Osteoblast (primary cell): ENCODE data around the gene C7orf25. TPM values are rescaled to one million over a fixed set of nuclear protein-coding genes. Genes with fewer than 3 reads are reported as not detected.

ENCODE experiments used
- DNase-seq: peaks from one replicate; pipeline ENCODE4 v3.0.0; 2011; ENCODE audit warnings: low spot score, mixed read lengths; ENCODE audit not compliant: insufficient read length; ENCODE audit errors: missing footprints
- H2AFZ ChIP-seq: 2 replicates; pipeline ENCODE4 v1.6.0; 2011; ENCODE audit warnings: mild to moderate bottlenecking, low read length
- H3K27ac ChIP-seq: 2 replicates; pipeline ENCODE4 v1.5.1; 2011; ENCODE audit warnings: mild to moderate bottlenecking, low read depth, low read length, moderate library complexity
- H3K27me3 ChIP-seq: 2 replicates; pipeline ENCODE4 v1.6.0; 2012; ENCODE audit warnings: mild to moderate bottlenecking, control low read depth, inconsistent platforms, low read length, moderate library complexity; ENCODE audit not compliant: insufficient read depth
- H3K36me3 ChIP-seq: 2 replicates; pipeline ENCODE4 v1.5.1; 2011; ENCODE audit warnings: mild to moderate bottlenecking, low read length, control low read depth, moderate library complexity; ENCODE audit not compliant: insufficient read depth
- H3K4me1 ChIP-seq: 2 replicates; pipeline ENCODE4 v1.5.1; 2011; ENCODE audit warnings: mild to moderate bottlenecking, low read length, control low read depth, moderate library complexity; ENCODE audit not compliant: insufficient read depth
- H3K4me2 ChIP-seq: 2 replicates; pipeline ENCODE4 v1.6.0; 2011; ENCODE audit warnings: mild to moderate bottlenecking, low read length; ENCODE audit not compliant: insufficient read depth
- H3K4me3 ChIP-seq: fragments of 200-600 bp; sonication (generic); 3 replicates; pipeline ENCODE4 v1.5.1; 2012; ENCODE audit warnings: mild to moderate bottlenecking, low read length, inconsistent platforms; ENCODE audit not compliant: insufficient read depth
- H3K79me2 ChIP-seq: 2 replicates; pipeline ENCODE4 v1.6.0; 2012; ENCODE audit warnings: mild to moderate bottlenecking, low read length, control low read depth, inconsistent platforms; ENCODE audit not compliant: insufficient read depth
- H3K9me3 ChIP-seq: 2 replicates; pipeline ENCODE4 v1.5.1; 2011; ENCODE audit warnings: low read depth, low read length, control low read depth
- H4K20me1 ChIP-seq: 2 replicates; pipeline ENCODE4 v1.6.0; 2012; ENCODE audit warnings: mild to moderate bottlenecking, low read length, control low read depth; ENCODE audit not compliant: insufficient read depth
- total RNA-seq: library from RNA; depleted of rRNA; stranded (reverse); fragments of >200 nt; gene quantifications from 2 replicates; pipeline ENCODE4 v1.2.3, GENCODE V29; 2012
- TF ChIP-seq, protein P1 (sequence below): IDR thresholded peaks from 2 replicates; pipeline ENCODE4 v1.5.1; 2011; ENCODE audit warnings: mild to moderate bottlenecking, low read depth, low read length, moderate library complexity; ENCODE audit errors: extremely low read depth

The C7orf25 gene
- total RNA-seq, 1 donor, result 8.7 TPM

DNA sequence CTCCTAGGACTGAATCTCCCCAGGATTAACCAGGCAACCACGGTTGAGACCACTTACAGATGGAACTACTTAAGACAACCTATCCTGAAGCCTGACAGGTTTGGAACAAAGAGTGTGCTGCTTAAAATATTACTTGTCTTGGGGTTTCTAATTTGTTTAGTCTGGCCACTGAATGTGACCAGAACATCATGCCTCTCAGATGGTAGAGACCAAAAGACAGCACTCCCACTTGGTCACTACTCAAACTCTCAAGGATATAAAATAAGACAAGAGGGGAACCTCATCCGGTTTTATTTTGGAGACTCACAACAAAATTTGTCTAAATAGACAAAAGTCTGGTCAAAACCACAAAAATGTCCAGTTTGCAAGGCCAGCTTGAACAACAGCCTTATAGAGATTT lies 35.7 kb upstream of the C7orf25 start:
- H3K36me3 ChIP-seq, result no peaks in the 10 kb centered on the region
- no peaks in the 10 kb centered on the region for H3K4me1 ChIP-seq
- TF ChIP-seq, protein P1, sequence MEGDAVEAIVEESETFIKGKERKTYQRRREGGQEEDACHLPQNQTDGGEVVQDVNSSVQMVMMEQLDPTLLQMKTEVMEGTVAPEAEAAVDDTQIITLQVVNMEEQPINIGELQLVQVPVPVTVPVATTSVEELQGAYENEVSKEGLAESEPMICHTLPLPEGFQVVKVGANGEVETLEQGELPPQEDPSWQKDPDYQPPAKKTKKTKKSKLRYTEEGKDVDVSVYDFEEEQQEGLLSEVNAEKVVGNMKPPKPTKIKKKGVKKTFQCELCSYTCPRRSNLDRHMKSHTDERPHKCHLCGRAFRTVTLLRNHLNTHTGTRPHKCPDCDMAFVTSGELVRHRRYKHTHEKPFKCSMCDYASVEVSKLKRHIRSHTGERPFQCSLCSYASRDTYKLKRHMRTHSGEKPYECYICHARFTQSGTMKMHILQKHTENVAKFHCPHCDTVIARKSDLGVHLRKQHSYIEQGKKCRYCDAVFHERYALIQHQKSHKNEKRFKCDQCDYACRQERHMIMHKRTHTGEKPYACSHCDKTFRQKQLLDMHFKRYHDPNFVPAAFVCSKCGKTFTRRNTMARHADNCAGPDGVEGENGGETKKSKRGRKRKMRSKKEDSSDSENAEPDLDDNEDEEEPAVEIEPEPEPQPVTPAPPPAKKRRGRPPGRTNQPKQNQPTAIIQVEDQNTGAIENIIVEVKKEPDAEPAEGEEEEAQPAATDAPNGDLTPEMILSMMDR, result no peak
- no peak overlapping the region for H3K4me2 ChIP-seq
- no peak overlapping the region for H3K4me3 ChIP-seq
- H4K20me1 ChIP-seq, result no peaks in the 10 kb centered on the region
- no peak for DNase-seq
- no peak overlapping the region for H3K27ac ChIP-seq
- no peaks in the 10 kb centered on the region for H3K79me2 ChIP-seq
- H3K9me3 ChIP-seq, result no peaks in the 10 kb centered on the region
- no peak overlapping the region for H2AFZ ChIP-seq
- H3K27me3 ChIP-seq, result peaks cover 2% of the 10 kb centered on the region

DNA sequence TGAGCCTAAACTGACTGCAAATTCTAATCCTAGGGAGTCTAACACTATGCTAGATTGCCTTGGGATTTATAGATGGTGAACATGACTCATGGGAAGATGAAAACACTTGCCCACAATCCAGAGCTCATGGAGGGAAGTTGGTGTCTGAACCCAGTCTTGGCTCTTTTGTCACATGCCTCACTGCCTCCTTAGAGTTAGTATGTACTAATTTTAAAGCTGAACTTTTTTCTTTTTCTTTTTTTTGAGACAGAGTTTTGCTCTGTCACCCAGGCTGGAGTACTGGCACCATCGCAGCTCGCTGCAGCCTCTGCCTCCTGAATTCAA lies 34.7 kb upstream of the C7orf25 start:
- H3K36me3 ChIP-seq, result no peaks in the 10 kb centered on the region
- no peak overlapping the region for H3K4me2 ChIP-seq
- no peaks in the 10 kb centered on the region for H3K9me3 ChIP-seq
- no peak overlapping the region for H3K27ac ChIP-seq
- TF ChIP-seq, protein P1, result no peak
- DNase-seq, result peak; percentile 73
- H4K20me1 ChIP-seq, result no peaks in the 10 kb centered on the region
- no peak overlapping the region for H3K4me3 ChIP-seq
- no peaks in the 10 kb centered on the region for H3K4me1 ChIP-seq
- no peaks in the 10 kb centered on the region for H3K79me2 ChIP-seq
- H2AFZ ChIP-seq, result no peak overlapping the region
- peaks cover 2% of the 10 kb centered on the region for H3K27me3 ChIP-seq

DNA sequence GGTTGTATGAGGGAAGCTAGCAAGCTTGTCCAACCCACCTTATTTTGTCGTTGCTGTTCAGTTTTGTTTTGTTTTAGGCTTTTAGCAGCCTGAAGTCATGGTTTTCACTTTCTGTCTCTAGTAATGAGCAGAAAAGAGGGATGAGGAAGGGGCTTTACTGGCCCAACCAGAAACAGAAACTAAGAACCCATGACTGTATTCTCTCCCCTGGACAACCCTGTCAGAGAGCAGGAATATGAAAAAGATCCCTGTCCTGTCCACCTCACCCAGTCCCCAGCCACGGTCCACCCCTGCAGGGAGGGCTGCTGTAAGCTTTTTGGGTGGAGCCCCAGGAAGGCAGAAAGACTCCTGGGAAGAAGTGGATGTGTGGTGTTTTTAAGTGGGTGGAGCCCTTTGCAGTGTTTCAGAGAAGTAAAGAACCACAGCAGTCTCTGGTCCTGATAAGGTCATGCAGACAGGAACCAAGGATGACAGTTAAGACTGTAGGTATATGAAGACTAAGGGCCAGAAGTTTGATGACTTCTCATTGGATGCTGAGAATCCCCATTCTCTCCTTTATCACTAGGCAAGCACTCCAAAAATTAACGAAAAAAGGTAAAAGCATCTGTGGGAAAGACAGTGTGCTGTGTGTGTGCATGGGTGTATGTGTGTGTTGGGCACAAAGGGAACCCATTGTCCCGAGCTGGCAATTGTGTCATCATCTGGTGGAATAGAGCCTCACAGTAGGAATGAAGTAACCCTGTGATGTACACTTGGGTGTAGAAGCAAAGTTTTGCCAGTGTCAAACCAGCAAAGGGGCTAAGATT lies 34.2 kb upstream of the C7orf25 start:
- peak overlapping the region; percentile 33 for H3K4me2 ChIP-seq
- H3K79me2 ChIP-seq, result no peaks in the 10 kb centered on the region
- H3K9me3 ChIP-seq, result no peaks in the 10 kb centered on the region
- H3K4me1 ChIP-seq, result no peaks in the 10 kb centered on the region
- no peak for DNase-seq
- no peak overlapping the region for H3K27ac ChIP-seq
- no peaks in the 10 kb centered on the region for H4K20me1 ChIP-seq
- peaks cover 2% of the 10 kb centered on the region for H3K27me3 ChIP-seq
- no peak overlapping the region for H3K4me3 ChIP-seq
- no peaks in the 10 kb centered on the region for H3K36me3 ChIP-seq
- peak overlapping the region; percentile 3 for H2AFZ ChIP-seq
- TF ChIP-seq, protein P1, result no peak

DNA sequence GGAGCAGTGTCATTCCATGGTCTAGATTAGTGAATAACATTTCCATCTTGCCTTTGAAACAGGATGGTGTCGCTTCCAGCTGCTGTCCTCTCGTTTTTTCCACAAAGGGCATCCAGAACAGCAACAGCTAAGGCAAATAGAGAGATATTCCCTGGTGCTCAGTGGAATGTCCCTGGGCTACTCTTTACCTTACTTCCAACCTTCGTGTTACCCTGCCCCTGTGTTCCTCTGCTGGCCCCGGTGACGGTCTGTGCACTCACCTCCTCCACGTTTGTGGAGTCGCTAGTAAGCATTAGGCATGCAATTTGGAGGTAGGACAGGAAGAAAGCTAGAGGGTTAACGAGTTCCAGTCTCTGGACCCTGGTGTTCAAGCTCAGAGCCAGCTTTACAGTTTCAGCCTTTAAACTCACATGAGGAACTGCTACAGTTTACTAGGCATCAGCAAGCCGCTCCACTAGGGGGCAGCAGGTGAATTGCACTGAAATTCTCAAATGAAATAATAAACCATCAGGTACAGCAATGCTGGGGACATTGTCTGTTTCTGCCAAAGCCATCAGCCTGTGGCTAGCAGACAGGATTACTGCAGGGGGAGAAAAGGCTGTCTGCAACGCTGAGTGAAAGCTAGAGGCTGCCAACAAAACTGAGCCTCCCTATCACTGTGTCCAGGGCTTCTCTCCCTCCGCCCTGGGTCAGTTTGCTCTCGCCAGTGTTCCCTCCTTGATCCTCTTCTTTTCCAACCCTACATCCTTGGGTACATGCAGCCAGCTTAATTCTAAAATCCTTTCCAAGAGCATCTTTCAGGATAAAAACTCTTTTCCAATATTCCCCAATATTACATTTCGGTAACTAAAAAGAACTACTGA lies 29.3 kb upstream of the C7orf25 start:
- no peak overlapping the region for H3K27ac ChIP-seq
- no peaks in the 10 kb centered on the region for H4K20me1 ChIP-seq
- DNase-seq, result peak; percentile 52
- H3K4me2 ChIP-seq, result no peak overlapping the region
- peaks cover 18% of the 10 kb centered on the region for H3K36me3 ChIP-seq
- no peaks in the 10 kb centered on the region for H3K79me2 ChIP-seq
- H2AFZ ChIP-seq, result no peak overlapping the region
- no peaks in the 10 kb centered on the region for H3K4me1 ChIP-seq
- H3K27me3 ChIP-seq, result no peaks in the 10 kb centered on the region
- H3K9me3 ChIP-seq, result no peaks in the 10 kb centered on the region
- TF ChIP-seq, protein P1, result peak; percentile 94
- no peak overlapping the region for H3K4me3 ChIP-seq
